GM12865 (cell line): ENCODE measurements around the gene HEBP2.

Experiments
- DNase-seq: peaks from one replicate; pipeline ENCODE4 v3.0.0; 2010; ENCODE audit warnings: low read depth
- H3K4me3 ChIP-seq: 2 replicates; pipeline ENCODE4 v1.5.1; 2011; ENCODE audit warnings: mild to moderate bottlenecking, low read depth, low read length, control low read depth
- CTCF ChIP-seq: IDR thresholded peaks from 2 replicates; pipeline ENCODE4 v1.5.1; 2011; ENCODE audit warnings: low read length, control low read depth, low read depth, inconsistent platforms; ENCODE audit not compliant: insufficient read depth; ENCODE audit errors: missing control alignments

HEBP2 gene

GRCh38 chr6:138451043-138451442 lies 47.0 kb downstream of the HEBP2 start:
- no peak for DNase-seq
- no peak overlapping the region for H3K4me3 ChIP-seq
- TF ChIP-seq CTCF: no peak

DNA sequence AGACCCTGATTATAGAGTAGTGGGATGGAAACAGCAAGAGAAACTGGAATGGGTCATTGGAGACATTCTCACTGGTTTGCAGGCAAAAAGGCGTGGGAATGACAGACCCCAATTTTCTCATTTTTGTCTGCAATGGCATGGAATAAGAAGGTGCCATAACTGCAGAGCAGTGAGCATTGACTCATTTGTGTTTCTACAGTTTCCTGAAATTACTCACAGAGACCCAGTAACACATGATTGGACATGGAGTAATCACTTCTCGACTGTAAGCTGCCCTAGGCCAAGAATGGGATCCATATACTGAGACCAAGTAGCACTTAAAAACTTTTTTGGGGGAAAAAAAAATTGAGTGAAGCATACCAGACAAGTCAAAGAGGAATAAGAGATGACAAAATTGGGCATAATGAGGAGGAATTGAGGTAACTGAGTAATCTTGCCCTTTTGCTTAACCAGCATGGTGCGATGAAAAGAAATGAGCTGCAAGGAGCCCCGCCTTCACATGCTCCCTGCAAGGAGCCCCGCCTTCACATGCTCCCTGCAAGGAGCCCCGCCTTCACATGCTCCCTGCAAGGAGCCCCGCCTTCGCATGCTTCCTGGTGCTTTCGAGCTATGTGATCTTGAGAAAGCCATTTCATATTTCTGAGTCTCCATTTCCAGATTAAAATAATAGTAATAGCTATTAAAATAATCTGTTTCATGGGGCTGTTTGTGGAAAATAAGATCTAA lies 51.1 kb downstream of the HEBP2 start:
- H3K4me3 ChIP-seq: no peak overlapping the region
- DNase-seq: peak; percentile 61
- no peak for TF ChIP-seq CTCF

GRCh38 chr6:138455746-138456400 lies 51.9 kb downstream of the HEBP2 start:
- DNase-seq: peak; percentile 80
- TF ChIP-seq CTCF: no peak

DNA sequence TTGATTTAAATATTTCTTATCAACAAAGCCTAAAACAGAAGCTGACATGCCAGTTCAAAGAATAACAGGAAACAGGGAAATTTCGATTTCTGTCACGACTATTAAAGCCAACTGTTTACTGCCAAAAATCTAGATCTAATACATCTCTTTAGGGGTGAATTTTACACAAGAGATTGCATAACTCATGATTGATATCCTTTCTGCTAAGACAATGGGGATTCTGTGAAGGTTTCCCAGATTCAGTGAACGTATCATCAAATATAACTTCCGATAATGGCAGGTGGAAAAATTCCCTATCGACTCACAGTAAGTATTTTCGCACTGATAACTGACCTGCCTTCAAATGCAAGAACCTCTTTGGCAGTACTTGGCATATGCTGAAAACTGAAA lies 52.4 kb downstream of the HEBP2 start:
- no peak overlapping the region for H3K4me3 ChIP-seq
- no peak for DNase-seq
- no peak for TF ChIP-seq CTCF

More at GRCh38 chr6:138455746-138456400, 51.9 kb downstream of the HEBP2 start:
- H3K4me3 ChIP-seq: no peak overlapping the region

GRCh38 chr6:138461647-138462046 lies 57.6 kb downstream of the HEBP2 start:
- H3K4me3 ChIP-seq: no peak overlapping the region
- no peak for DNase-seq
- TF ChIP-seq CTCF: no peak

DNA sequence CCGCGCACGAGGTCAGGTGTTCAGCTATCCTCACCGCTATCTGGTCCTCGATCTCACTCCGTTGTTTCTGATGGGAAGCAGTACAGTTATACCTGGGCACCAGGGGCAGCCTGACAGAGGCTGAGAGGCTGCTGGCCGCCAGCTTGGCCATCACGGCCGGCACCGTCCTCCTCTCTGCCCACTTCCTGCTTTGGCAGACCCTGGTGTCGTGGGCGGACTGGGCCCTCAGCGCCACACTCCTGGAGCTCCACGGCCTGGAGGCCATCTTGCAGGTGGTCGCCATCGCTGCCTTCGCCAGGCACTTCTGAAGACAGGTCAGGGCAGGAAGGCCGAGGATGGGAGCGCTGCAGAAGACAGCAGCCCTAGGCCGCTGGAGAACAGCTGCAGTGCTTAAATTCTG lies 60.1 kb downstream of the HEBP2 start:
- no peak for TF ChIP-seq CTCF
- DNase-seq: no peak
- H3K4me3 ChIP-seq: no peak overlapping the region
